Left lung (tissue), 10 donors: ENCODE results near the gene LCN12. TPM values are rescaled to one million over a fixed set of nuclear protein-coding genes. Genes with fewer than 3 reads are reported as not detected.
A peak's percentile ranks its signal among the peaks of the same experiment; 100 is the strongest.

ENCODE experiments used
- ATAC-seq: fragments of 200-7000 bp; cut with Tn5 transposase; one replicate; pipeline ENCODE4 v1.9.1; 2020; ENCODE audit warnings: moderate library complexity
- DNase-seq, 4 donors: peaks; one replicate each; pipeline ENCODE4 v3.0.0-alpha.2; 2013 to 2020
- H3K27ac ChIP-seq, 2 donors: fragments of 200-600 bp; sonication (generic) in 1 of 2; one replicate each; pipeline versions ENCODE4 v1.5.0 to v1.8.0; 2020 to 2021
- H3K27me3 ChIP-seq, 2 donors: fragments of 200-600 bp; sonication (generic) in 1 of 2; one replicate each; pipeline versions ENCODE4 v1.5.0 to v1.8.0; 2020 to 2021
- H3K36me3 ChIP-seq, 2 donors: fragments of 200-600 bp; sonication (generic) in 1 of 2; one replicate each; pipeline versions ENCODE4 v1.5.0 to v1.8.0; 2020 to 2021
- H3K4me1 ChIP-seq, 2 donors: fragments of 200-600 bp; one replicate each; pipeline ENCODE4 v1.8.0; 2021
- H3K4me3 ChIP-seq, 2 donors: fragments of 200-600 bp; sonication (generic) in 1 of 2; one replicate each; pipeline versions ENCODE4 v1.5.0 to v1.8.0; 2020 to 2021; ENCODE audit warnings: mild to moderate bottlenecking in 1 of 2
- H3K9me3 ChIP-seq, 2 donors: fragments of 200-600 bp; sonication (generic) in 1 of 2; one replicate each; pipeline versions ENCODE4 v1.5.0 to v1.8.0; 2020 to 2021
- intact Hi-C, 2 donors: fragments of 100-400 bp; cut with DNase I; formaldehyde crosslinking; loops; one replicate each; pipeline versions ENCODE4 v1.11.2 to v1.14.2; 2022
- polyA plus RNA-seq, 6 donors: library from polyadenylated mRNA; unstranded; fragments of 120-200 nt; gene quantifications; one replicate each; pipeline ENCODE4 v1.2.1, GENCODE V29; 2013; ENCODE audit not compliant: insufficient read length in 6 of 6
- total RNA-seq, 2 donors: library from RNA; stranded (reverse); fragmentation: NEBNext Ultra II Directional; extraction: Animal tissue kit (Norgen Biotek cat#: 25700); gene quantifications; one replicate each; pipeline ENCODE4 v1.2.1, GENCODE V29; 2021
- TF ChIP-seq, protein P1 (sequence below), 2 donors: fragments of 200-600 bp; sonication (generic) in 1 of 2; IDR thresholded peaks; one replicate each; pipeline versions ENCODE4 v1.5.0 to v1.8.0; 2021; ENCODE audit warnings: antibody characterized with exemption in 2 of 2
- donor health status: DM: no; HTN: yes; CAD: no.
- donor health status: DM: no; HTN: no; CAD: no.

Gene LCN12
- total and polyA plus RNA-seq, 8 donors, result 2.1 to 28.0 (median 13.3) TPM

DNA sequence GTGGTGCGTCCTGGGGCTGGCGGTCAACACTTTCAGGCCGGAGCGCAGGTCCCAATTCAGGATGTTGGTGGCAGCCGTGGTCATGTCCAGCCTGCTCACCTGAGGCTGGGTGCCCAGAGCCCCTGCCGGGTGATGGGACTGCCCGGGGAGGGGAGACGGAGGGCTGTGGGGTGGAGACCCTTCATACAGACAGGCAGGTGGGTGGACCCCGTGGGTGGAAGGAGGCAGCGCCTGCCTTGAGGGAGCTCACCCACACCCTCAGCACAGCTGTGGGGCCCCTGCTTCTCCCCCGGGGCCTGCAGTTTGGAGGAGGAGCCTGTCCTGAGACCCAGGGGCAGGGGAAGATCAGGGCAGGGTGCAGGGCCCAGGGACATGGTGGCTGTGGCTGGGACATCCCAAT lies 18.3 kb downstream of the LCN12 start:
- TF ChIP-seq, protein P1, sequence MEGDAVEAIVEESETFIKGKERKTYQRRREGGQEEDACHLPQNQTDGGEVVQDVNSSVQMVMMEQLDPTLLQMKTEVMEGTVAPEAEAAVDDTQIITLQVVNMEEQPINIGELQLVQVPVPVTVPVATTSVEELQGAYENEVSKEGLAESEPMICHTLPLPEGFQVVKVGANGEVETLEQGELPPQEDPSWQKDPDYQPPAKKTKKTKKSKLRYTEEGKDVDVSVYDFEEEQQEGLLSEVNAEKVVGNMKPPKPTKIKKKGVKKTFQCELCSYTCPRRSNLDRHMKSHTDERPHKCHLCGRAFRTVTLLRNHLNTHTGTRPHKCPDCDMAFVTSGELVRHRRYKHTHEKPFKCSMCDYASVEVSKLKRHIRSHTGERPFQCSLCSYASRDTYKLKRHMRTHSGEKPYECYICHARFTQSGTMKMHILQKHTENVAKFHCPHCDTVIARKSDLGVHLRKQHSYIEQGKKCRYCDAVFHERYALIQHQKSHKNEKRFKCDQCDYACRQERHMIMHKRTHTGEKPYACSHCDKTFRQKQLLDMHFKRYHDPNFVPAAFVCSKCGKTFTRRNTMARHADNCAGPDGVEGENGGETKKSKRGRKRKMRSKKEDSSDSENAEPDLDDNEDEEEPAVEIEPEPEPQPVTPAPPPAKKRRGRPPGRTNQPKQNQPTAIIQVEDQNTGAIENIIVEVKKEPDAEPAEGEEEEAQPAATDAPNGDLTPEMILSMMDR (IDR thresholded peaks at IDR 0.05), result no peak
- Histone ChIP-seq H3K4me3 (no peak overlapping the region), H3K27ac (no peak overlapping the region), H3K27me3 (peaks cover 0 to 8% of the 10 kb centered on the region in 2 donors), H3K4me1 (peaks cover under 1 to 24% of the 10 kb centered on the region in 2 donors), H3K36me3 (no peaks in the 10 kb centered on the region), H3K9me3 (no peaks in the 10 kb centered on the region)
- DNase-seq (no peak), ATAC-seq (no peak)
- intact Hi-C loops, result no loop called here

DNA sequence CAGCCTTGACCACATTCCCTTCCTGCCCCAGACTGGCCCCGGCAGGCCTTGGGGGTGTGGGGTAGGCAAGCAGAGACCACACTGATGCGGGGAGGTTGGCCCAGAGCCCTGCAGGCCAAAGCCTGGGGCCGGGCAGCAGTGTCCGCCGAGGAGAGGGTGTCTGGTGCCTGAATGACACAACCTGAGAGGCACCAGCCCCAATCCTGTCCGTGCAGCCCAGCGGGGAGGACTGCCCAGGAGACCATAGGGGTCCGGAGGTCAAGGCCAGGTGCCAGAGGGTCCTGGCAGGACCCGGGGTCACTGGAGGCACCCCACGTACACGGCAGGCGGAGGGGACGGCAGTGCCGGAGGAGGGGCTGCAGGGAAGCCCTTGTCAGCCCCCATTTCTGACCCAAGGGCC lies 19.7 kb downstream of the LCN12 start:
- Histone ChIP-seq H3K36me3 (no peaks in the 10 kb centered on the region), H3K4me1 (peaks cover 8 to 30% of the 10 kb centered on the region in 2 donors), H3K27ac (no peak overlapping the region), H3K27me3 (peaks cover 0 to 12% of the 10 kb centered on the region in 2 donors), H3K9me3 (no peaks in the 10 kb centered on the region), H3K4me3 (no peak overlapping the region)
- TF ChIP-seq, protein P1 (IDR thresholded peaks at IDR 0.05), result no peak
- ATAC-seq, result no peak
- intact Hi-C loops, result no loop called here
- no peak for DNase-seq

DNA sequence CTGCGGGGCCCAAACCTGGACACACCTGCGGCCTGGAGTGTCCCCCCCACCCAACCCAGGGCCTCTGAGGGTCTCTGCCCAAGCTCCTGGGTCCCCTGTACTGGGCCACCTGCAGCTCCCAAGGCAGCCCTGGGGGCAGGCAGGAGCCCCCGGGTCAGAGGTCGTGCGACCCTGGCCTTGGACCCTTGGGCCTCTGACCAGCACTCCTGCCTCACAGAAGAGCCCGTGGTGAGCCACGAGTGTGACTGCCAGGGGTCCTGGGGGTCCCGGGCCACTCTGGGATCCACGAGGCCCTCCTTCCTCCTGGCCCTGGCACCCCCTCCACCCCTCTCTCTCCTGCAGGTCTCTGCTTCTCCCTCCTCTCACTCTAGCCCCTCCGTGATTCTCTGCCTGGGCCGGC lies 20.3 kb downstream of the LCN12 start:
- no peak for ATAC-seq
- TF ChIP-seq, protein P1 (IDR thresholded peaks at IDR 0.05), result no peak
- Histone ChIP-seq H3K27ac (no peak overlapping the region), H3K9me3 (no peaks in the 10 kb centered on the region), H3K4me3 (no peak overlapping the region), H3K27me3 (peaks cover 0 to 18% of the 10 kb centered on the region in 2 donors), H3K36me3 (no peaks in the 10 kb centered on the region), H3K4me1 (peaks cover 13 to 36% of the 10 kb centered on the region in 2 donors)
- DNase-seq, result no peak
- intact Hi-C loops, result no loop called here

DNA sequence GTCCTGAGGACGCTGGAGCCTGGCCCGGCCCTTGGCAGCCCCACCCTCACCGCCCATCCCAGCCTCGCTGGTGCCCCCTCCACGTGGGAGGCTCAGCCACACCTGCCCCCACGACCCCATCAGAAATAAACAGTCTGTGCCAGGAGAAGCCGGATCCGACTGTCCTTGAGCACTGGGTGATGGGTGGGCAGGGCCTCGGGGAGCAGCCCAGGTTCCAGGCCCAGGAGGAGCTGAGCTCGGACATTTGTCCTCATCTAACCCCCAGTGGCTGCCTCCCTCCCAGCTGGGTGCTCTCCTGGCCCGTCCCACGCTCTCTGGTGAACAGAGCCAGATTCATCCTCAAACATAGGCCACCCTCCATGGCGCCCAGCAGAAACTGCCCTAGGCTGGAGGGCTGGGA lies 20.7 kb downstream of the LCN12 start:
- intact Hi-C loops, result no loop called here
- Histone ChIP-seq H3K9me3 (no peaks in the 10 kb centered on the region), H3K36me3 (no peaks in the 10 kb centered on the region), H3K27me3 (peaks cover 0 to 22% of the 10 kb centered on the region in 2 donors), H3K27ac (no peak overlapping the region), H3K4me1 (peaks cover 17 to 40% of the 10 kb centered on the region in 2 donors), H3K4me3 (no peak overlapping the region)
- TF ChIP-seq, protein P1 (IDR thresholded peaks at IDR 0.05), result no peak
- ATAC-seq (no peak), DNase-seq (no peak)

DNA sequence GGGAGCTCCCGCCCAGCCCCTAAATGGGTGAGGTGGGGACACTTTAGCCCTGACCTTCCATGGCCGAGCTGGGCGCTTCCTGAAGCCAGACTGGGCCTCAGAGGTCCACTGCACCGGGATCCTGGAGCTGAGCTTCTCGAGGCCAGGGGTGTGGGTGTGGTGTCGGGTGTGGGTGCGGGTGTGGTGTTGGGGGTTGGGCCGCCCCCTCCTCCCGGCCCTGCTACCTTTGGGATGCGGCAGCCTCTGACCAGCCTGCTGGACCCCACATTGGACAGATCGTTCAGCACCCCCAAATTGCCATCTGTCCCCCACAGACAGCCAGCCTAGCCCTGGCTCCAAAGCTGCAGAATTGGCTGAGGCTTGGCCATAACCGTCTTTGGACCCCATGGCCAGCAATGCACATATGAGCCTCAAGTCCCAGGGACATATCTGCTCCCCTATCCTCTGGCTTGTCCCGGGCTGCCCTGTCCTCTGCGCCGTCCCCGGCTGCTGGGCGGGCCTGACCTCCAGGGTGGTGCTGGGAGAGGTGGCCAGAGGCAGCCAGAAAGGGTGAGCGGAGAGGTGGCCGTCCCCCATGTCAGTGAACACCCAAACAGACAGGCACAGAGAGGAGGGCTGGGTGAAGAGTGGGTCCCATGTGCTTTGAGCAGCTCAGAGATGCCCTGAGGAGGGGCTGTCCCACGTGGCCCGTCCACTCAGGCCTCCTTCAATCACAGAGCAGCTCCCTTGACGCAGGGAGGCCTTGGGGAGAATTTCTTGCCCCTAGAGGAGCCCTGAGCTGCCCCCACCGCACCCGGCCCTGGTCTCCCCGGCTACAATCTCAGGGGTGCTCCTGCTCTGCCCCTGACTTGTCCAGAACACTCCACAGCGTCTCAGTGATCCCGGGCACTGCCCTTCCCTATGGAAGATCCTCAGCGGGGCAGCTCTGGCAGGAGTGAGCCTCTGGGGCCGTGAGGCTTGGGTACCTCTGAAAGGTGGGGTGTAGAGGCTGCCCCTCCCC lies 21.8 kb downstream of the LCN12 start:
- Histone ChIP-seq H3K27me3 (peaks cover 0 to 27% of the 10 kb centered on the region in 2 donors), H3K9me3 (no peaks in the 10 kb centered on the region), H3K36me3 (no peaks in the 10 kb centered on the region), H3K4me3 (no peak overlapping the region), H3K27ac (peak overlapping the region in 1 of 2 donors; percentile 43), H3K4me1 (peaks cover 17 to 44% of the 10 kb centered on the region in 2 donors)
- no peak for ATAC-seq
- TF ChIP-seq, protein P1 (IDR thresholded peaks at IDR 0.05), result no peak
- intact Hi-C loops, result no loop called here
- DNase-seq, result no peak
